ENCODE results near the gene INTS11.

DNA sequence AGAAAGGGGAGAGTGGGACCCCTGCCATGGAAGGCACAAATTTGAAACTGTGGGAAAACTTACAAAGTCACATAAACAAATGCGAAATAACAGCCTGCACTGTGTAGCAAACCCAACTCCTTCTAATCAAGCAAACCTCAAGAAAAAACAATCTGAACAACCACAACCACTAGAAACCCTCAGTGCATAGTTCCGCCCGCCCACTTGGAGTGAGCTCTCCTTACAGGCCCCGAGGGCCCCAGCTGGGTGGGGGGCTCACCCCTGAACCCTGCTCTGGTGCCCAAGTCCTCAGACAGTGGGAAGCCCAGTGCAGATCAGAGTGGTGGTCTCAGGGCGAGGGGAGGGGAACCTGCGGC is 34.8 kb upstream of the INTS11 start:
- TF ChIP-seq CTCF (conservative IDR thresholded peaks at IDR 0.05) = no peak
- TF ChIP-seq ZFX (IDR thresholded peaks at IDR 0.05) = no peak
